ENCODE measurements around the gene RBM12.
A peak's percentile ranks its signal among the peaks of the same experiment; 100 is the strongest.
"Not testable (repeated sequence)": the region's sequence is repeated elsewhere in the genome, so short reads cannot be mapped to it uniquely, and the experiment has no call there.

RBM12 gene

DNA sequence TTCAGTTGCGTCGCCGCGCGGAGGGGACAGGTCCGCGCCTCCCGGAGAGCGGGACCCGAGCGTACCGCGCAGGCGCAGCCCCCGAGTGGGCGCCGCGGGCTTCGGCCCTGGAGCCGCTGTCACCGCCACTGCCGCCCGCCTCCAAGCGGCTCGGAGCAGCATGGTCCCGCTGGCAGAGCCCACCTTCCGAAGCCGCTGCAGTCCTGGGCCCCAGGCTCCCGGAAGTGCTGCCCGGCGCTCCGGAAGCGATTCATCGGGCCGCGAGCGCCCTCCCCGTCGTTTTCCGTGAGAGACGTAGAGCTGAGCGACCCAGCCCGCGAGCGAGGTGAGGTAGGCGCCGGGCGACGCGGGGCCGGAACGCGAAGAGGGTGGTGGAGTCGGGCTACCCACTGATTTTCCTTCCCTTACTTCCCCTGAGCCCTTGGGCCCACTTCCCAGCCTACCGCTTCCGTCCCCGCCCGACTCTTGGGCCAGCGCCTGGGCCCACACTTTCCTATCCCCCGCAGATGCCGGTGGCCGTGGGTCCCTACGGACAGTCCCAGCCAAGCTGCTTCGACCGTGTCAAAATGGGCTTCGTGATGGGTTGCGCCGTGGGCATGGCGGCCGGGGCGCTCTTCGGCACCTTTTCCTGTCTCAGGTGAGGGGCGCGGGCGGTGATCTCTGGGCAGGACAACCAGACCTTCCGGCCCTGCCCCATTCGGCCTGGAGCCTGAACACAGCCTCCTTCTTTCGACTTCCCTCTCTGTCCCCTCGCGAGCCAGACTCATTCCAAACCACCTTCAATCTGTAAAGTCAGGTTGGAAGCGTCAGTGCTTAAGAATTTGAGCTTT lies 34.6 kb upstream of the RBM12 start, which contains the start of the genes NFS1 and ROMO1:
Gene NFS1 (minus strand): TSS at position 226 of the 830 bp plus-strand sequence. CDS start 64 bp downstream, at position 162.
Gene ROMO1 (plus strand): TSS at position 279 of the 830 bp plus-strand sequence. CDS start 228 bp downstream, at position 507.
- peak; percentile 86 for DNase-seq (ENCODE audit: low spot score)

DNA sequence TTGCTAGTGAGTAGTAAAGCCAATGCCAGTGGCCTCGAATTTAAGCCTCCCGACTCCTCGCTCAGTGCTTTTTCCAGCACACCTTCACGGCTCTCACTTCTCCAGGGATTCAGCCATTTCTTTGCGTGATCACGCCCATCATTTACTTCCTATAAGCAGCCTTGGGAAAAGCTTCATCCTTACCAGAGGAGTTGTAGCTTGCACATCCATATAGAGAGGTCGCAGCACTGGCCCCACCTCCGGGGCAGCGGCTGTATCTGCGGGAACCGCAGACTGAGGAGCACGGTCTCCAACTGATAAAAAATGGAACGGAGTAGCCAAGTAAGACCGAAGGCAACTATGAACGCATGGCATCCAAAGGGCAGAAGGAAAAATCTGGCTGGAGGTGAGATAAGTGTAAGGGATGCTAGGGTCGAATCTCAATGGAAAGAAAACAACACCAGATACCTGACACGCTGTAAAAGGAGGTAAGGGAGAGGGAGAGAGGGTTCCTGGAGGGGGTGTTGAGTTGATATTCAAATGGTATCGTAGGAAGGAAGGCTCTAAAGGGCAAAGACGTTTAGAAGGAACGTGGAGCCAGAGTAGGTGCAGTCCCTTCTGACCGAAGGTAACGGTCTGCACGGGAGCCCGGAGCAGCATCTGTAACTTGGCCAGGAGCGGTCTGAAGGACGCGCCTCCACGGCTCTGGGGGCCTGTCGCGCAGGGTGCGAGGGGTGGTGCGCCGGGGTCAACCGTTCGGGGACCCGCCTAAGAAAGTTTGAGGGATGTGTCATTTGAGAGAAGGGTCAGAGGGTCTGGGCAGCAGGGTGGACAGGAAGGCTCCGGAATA lies 33.8 kb upstream of the RBM12 start:
- peak; percentile 25 for DNase-seq (ENCODE audit: low spot score)

DNA sequence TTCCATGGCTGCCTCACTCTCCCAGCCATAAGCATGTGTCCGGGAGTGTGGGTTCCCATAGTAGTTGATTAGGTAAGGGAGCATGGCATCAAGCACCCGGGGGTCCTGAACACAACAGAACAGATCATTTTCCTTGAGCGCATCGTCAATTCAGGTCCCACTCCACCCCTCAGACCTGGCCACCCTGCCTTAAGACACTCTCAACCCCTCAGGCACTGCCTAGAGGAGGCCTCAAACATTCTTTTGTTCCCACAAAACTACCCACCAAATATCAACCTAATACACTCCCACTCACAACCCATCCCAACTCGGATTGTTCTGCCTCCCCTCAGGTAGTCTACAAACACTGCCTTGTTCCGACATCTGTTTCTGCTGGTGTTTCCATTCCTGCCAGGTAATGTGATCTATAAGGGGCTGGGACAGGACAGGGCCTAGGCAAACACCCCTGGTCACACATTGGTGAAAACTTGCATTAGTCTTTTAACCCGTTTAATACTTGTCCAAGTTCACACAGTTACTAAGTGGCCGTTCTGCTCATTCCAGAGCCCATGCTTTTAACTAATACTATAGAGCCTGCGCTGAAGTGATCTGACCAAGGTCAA lies 33.1 kb upstream of the RBM12 start:
- no peak for DNase-seq (ENCODE audit: low spot score)

DNA sequence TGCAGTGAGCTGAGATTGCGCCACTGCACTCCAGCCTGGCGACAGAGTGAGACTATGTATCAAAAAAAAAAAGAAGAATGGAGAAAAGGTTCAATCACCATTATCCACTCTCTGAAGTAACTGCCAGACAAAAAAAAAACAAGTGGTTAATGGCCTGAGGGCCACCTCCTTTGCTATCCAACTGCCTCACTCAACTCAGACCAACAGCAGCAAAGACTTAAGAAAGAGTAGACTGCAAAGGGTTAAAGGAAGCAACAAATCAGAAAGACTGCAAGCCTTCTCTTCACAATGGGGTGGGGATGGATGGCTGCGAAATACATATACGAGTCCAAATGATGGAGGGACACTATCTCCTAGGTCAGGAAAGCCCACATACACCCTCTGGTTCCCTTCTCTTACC lies 31.3 kb upstream of the RBM12 start:
- DNase-seq (ENCODE audit: low spot score) = no peak

DNA sequence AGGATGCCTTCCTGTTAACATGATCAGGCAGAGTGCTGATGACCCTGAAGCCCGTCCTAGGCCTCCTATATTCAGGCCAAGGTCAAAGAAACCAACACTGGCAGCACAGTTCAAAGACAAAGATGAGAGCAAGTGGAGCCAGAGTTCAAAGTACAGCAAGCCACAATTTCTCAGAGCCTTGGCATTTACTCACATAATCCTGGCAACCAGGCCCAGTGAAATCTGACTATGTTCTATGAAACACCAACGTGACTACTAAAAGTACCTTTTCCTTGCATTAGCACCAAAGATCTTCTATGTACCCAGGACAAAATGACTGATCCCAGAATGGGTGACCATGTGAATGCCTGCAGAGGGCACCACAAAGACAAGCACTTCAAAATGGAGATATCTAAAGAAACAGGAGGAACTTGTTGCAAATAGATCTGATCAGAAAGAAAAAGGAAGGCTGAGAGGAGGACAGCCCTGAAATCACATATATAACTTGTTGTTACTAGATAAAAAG lies 30.6 kb upstream of the RBM12 start:
- no peak for DNase-seq (ENCODE audit: low spot score)

DNA sequence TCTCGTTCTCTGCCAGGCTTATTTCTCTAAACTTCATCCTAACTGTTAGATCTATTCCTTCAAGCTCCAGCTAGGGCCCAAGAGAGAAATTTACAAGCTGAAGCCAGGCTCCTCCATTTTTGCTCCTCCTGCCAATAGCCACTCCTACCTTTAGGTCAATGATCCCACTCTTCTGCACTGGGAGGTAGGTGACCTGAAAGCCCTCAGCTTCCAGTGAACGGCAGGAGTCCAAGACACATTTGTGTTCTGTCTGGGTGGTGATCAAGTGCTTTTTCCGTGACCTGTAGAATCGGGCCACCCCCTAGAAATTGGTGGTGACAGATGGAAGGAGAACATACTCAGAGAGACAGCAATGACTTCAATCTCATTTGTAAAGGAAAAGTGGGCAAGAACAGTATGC lies 25.6 kb upstream of the RBM12 start:
- DNase-seq (ENCODE audit: low spot score) = no peak

DNA sequence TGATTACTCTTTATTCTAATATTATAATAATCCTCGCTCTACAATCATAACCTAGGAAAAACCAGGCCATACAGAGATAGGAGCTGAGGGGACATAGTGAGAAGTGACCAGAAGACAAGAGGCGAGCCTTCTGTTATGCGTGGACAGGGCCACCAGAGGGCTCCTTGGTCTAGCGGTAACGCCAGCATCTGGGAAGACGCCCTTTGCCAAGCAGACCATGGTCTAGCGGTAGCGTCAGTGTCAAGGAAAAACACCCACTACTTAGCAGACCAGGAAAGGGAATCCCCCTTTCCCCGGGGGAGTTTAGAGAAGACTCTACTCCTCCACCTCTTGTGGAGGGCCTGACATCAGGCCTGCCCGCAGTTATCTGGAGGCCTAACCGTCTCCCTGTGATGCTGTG lies 22.2 kb upstream of the RBM12 start:
- DNase-seq (ENCODE audit: low spot score) = not testable (repeated sequence)

DNA sequence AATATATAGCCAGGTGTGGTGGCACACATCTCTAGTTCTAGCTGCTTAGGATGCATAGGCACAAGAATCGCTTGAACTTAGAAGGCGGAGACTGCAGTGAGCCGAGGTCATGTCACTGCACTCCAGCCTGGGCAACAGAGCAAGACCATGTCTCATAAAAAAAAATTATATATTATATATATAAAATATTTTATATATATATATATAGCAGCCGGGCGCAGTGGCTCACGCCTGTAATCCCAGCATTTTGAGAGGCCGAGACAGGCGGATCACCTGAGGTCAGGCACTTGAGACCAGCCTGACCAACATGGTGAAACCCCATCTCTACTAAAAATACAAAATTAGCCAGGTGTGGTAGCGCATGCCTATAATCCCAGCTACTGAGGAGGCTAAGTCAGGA lies 20.7 kb upstream of the RBM12 start:
- not testable (repeated sequence) for DNase-seq (ENCODE audit: low spot score)

DNA sequence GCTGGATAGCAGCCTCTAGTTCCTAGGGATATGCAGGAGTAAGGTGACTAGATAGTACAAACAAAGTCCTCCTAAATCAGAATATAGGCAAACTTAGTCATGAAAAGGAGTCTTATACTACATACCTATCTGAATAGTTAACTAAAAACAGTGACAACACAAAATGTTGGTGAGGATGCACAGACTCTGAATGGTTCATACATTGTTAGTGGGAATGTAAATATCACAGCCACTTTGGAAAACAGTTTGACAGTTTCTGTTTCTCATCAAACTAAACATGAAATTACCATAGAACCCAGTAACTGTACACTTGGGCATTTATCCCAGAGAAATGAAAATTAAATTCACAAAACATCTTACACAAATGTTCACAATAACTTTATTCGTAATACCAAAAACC lies 17.3 kb upstream of the RBM12 start:
- DNase-seq (ENCODE audit: low spot score) = no peak

DNA sequence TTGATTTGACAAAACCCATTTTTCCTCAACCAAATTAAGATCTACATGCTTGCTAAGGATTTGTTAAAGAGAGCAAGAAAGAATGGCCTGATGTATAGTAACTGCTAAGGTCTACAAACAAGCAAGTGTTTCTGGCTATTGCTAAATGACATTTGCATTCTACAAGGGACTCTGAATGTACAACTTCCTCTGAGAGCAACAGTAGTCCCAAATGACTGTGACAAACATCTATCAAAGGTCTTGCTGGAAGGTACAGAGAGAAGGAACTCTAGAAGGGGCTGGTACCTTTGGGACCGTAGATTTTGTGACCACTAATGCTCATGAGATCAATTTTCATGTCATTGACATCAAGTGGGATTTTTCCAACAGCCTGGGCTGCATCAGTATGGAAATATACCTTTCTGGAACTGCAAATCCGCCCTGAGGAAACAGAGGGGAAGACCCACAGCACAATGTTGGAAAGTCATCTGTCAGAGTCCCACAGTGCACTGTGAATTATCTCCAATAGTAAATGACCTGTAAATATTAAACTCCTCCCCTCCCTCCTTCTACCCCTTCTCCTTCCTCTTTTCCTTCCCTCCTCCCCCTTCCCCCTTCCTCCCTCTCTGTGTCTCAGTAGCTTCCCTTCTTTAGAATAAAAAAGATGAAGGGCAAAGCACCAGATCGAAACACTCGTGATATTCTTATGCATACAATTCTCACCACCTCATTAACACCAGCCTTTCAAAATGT lies 15.9 kb upstream of the RBM12 start:
- no peak for DNase-seq (ENCODE audit: low spot score)

DNA sequence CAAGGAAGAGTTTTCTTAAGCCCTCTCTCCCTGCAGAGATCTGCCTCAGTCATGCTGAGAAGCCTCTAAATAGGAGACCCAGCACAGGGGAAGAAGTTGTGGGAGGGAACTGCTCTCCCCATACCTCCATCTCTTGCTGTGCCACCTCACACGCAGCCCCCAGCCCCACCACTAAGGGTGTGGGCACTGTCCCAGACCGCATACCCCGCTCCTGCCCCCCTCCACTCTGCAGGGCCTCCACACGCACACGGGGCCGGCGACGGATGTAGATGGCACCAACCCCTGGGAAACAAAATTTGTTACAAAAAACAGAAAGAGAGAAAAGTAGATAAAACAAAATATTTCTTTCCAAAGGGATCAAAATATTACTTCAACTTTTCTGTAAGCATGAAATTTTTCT lies 10.2 kb upstream of the RBM12 start:
- DNase-seq (ENCODE audit: low spot score) = no peak

DNA sequence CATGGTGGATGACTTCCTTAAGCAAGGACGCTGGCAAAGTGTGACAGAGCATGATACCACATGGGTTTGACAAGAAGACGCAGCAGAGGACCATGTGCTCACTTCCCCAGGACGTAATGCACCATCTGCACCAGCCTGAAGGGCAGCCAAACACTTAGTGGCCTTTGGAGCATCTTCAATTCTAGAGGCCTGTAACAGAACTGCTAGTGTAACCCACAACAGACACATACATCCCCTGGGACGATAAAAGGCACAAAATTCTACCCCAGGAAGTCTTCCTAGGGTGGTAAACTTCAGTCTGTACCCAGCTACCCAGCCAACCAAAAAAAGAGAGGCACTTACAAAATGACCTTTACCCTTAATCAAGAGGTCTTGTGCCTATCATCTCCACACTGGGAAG lies 9.2 kb upstream of the RBM12 start:
- DNase-seq (ENCODE audit: low spot score) = no peak

DNA sequence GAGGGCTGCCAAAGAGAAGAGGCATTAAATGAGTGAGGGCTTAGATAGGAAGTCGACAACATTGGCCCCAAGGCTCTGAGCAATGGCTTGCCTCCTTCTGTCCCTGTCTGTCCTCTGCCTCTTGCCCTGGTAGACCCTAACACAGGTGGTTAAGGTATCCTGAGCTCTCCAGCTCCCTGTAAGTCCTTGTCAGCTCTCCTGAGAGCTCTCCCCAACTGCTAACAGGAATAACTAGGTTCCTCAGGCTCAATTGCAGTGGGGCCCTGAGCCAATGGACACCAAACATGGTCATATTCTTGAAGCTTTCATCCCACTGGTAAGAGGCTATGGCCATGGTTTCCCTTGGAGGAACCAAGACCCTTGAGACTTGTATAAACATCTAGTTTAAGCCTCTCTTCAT lies 5.0 kb upstream of the RBM12 start:
- no peak for DNase-seq (ENCODE audit: low spot score)

DNA sequence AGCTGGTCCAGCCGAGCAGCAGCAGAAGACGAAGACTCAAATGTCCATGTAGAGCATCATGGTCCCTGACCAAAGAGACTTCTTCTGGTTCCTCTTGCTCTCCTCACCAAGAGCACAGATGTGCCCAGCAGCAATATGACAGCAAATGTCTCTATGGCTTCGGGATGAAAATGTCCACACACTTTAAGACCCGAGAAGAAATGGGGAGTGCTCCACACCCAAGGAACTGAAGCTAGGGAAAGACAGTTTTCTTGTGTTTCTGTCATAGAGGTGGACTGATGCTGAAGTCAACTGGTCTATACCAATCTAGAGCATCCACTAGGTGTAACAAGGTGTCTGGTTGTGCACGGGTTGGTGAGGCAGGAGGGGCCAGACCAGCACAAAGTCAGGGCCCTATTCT lies 4.5 kb upstream of the RBM12 start:
- DNase-seq (ENCODE audit: low spot score) = no peak

DNA sequence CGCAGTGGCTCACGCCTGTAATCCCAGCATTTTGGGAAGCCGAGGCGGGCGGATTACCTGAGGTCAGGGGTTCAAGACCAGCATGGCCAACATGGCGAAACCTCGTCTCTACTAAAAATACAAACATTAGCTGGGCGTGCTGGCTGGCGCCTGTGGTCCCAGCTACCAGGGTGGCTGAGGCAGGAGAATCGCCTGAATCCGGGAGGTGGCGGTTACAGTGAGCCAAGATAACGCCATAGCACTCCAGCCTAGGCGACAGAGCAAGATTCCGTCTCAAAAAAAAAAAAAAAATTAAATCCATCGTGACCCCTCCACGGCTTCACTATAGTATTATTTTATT lies 1.2 kb upstream of the RBM12 start:
- DNase-seq (ENCODE audit: low spot score) = no peak

DNA sequence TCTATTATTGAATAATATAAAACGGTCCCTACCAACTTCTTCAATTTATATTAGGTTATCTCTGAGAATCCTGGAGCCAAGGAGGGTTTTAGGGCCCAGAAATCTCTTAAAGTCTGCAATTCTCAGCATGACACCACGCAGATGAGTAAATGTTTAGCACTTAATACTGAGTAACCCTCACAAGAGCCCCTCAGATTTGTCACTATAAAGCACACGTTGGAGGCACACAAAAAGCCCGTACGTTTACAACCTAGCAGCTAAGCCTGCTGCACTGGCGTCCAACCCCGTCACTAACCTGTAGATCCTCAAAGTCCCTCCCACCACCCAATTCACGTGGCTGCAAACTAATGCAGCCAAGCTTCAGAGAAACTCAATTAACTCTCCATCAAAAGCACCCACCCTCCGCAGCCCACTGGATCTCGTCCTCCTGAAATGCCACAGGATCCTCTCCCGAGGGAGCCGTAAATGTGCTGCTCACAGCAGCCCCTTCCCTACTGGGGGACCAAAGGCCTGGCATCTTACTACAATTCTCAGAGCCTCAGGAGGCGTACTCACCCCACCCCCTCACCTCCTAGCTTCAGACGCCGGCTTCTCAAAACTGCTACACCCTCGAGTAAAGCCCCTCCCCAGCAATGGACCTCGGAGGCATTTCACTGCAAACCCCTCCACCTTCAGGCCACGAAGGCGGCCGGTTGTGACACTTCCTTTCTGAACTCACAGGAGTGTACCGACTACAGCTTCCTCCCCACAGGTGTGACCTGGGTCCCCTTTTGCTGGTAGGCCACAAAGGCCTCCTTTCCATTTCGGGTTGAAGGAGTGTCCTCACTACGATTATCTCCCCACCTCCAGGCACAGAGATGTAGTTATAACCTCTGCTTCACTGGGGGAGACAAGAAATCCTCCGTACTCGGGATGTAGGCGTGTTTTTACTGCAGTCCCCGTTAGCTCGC lies 909 bp downstream of the RBM12 start:
- peak; percentile 45 for DNase-seq (ENCODE audit: low spot score)

DNA sequence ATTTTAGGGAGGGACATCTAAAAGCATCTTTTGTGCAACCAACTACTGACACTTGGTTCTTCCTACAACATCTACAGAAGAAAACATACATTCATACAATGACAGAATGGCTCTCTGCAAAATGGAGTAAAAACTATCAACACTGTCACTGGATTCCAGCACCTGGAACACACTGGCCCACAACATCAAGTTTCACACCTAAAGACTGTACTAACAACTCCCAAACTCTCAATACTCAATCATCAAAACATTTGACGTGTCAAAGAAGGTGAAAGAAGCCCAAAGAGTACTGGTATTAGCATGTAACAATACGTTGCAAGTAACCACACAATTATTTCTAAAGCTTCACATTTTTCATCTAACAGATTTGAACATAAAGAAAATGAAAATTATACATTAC lies 2.1 kb downstream of the RBM12 start:
- no peak for DNase-seq (ENCODE audit: low spot score)

DNA sequence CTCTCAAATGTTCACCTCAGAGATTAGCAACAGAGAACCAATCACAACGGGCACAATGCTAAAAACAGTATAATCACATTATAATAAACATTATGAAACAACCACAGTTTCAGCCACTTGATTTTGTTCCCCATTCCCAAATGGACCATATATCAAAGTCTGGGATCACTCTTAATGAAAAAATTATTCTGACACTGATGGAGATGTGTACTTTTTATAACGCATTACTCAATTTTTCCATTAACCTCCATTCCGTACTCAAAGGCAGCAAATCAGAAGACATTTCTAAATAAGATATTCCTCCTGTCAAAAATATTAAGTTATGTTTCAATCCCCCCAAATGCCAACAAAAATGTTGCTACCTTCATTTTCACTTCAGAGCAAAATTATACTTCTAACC lies 2.8 kb downstream of the RBM12 start:
- DNase-seq (ENCODE audit: low spot score) = no peak

DNA sequence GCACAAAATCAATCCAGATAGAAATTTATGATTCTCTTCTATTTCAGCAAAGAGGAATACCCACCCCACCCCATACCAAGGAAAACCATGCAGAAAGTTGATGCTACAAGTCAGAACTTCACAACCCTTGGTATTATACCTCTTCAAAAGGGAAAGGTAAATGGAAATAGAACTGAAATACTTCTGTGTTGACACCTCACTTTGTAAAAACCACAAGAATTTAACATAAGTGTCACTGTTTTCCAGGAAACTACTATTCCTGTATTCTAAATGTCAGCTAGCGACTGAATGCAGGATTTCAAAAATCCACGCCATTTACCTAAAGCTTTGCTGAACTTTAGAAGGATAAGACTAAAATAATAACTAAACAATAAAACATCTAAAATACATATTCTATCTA lies 3.6 kb downstream of the RBM12 start:
- DNase-seq (ENCODE audit: low spot score) = peak; percentile 64

DNA sequence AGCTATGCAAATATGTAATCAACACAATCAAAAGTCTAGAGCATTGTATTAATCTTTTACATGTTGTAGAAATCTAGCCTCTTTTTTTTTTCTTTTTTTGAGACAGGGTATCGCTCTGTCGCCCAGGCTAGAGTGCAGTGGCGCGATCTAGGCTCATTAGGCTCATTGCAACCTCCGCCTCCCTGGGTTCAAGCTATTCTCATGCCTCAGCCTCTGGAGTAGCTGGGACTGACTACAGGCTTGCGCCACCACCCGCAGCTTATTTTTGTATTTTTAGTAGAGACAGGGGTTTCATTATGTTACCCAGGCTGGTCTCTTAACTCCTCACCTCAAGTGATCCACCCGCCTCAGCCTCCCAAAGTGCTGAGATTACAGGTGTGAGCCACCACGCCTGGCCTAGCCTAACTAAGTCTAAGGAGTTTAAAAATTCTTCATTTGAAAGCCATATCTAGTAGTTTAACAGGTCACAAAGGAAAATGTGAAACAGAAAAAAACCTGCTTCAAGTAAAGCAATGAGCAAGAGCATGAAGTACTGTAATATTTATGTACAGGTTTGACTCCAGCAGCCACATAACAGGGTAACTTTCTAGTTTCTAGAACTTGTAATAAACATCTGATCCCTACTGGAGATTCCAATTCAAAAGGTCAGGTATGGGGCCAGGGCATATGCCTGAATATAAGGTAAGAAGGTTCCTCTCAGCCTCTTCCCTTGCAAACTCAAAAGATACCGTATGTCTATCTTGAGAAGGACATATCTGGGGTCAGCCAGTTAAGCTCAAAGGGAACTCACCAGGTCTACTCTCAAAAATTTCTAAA lies 4.4 kb downstream of the RBM12 start:
- DNase-seq (ENCODE audit: low spot score) = no peak

All from kidney tubule cell (primary cell).